Lung (tissue), 12 donors: ENCODE measurements around the gene SDK2. TPM values are rescaled to one million over a fixed set of nuclear protein-coding genes. Genes with fewer than 3 reads are reported as not detected.

Experiments
- ATAC-seq: fragments of 200-7000 bp; cut with Tn5 transposase; one replicate; pipeline ENCODE4 v1.9.1; 2020; ENCODE audit warnings: moderate number of reproducible peaks; ENCODE audit not compliant: insufficient read depth, low FRiP score
- DNase-seq, 3 donors: peaks; one replicate each; pipeline ENCODE4 v3.0.0-alpha.2; 2013 to 2017
- H3K27ac ChIP-seq, 2 donors: one replicate each; pipeline ENCODE4 v1.5.1; 2013; ENCODE audit warnings: mild to moderate bottlenecking in 2 of 2, moderate library complexity in 2 of 2, control low read depth in 1 of 2, inconsistent platforms in 1 of 2, low read depth in 1 of 2, low read length in 1 of 2
- H3K27me3 ChIP-seq, 3 donors: one replicate each; pipeline ENCODE4 v1.5.1; 2013; ENCODE audit warnings: low read length in 2 of 3; ENCODE audit not compliant: control insufficient read depth in 3 of 3, insufficient read depth in 3 of 3
- H3K36me3 ChIP-seq, 4 donors: one replicate each; pipeline ENCODE4 v1.5.1; 2013; ENCODE audit warnings: low read length in 4 of 4, mild to moderate bottlenecking in 1 of 4, moderate library complexity in 1 of 4; ENCODE audit not compliant: control insufficient read depth in 4 of 4, insufficient read depth in 4 of 4
- H3K4me1 ChIP-seq, 5 donors: one replicate each; pipeline ENCODE4 v1.5.1; 2013; ENCODE audit warnings: low read length in 5 of 5, mild to moderate bottlenecking in 2 of 5, moderate library complexity in 1 of 5; ENCODE audit not compliant: control insufficient read depth in 5 of 5, insufficient read depth in 5 of 5
- H3K4me3 ChIP-seq: one replicate; pipeline ENCODE4 v1.5.1; 2013; ENCODE audit warnings: mild to moderate bottlenecking, control low read depth, moderate library complexity
- H3K9ac ChIP-seq, 2 donors: one replicate each; pipeline ENCODE4 v1.5.1; 2013; ENCODE audit warnings: low read length in 2 of 2, control low read depth in 1 of 2; ENCODE audit not compliant: insufficient read depth in 1 of 2
- H3K9me3 ChIP-seq, 4 donors: one replicate each; pipeline ENCODE4 v1.5.1; 2013; ENCODE audit warnings: low read length in 3 of 4, mild to moderate bottlenecking in 1 of 4, moderate library complexity in 1 of 4; ENCODE audit not compliant: control insufficient read depth in 4 of 4, insufficient read depth in 3 of 4
- CTCF ChIP-seq: IDR thresholded peaks from 2 replicates; pipeline ENCODE4 v1.5.1; 2012; ENCODE audit warnings: mild to moderate bottlenecking; ENCODE audit errors: control extremely low read depth, extremely low read depth
- WGBS, 2 donors: extraction: QIAGEN DNeasy Blood & Tissue Kit; methylation state at CpG; one replicate each; pipeline ENCODE4 v1.1.7; 2013; 5-methylcytosine and 5-hydroxymethylcytosine counted together
- polyA plus RNA-seq, 2 donors: library from polyadenylated mRNA; stranded (reverse); fragments of 200-250 nt; gene quantifications; one replicate each; pipeline ENCODE4 v1.2.1, GENCODE V29; 2013
- total RNA-seq, 2 donors: library from RNA; depleted of rRNA in 1 of 2; stranded (reverse); fragments of >200 nt in 1 of 2; gene quantifications; one replicate each; pipeline ENCODE4 v1.2.1, GENCODE V29; 2014 to 2021
- donor health status: control.
- donor health status: control.
- donor health status: Bipolar disorder and iron deficiency.
- donor health status: healthy.
- donor health status: DM: yes; HTN: yes; CAD: no.

Gene SDK2
- total and polyA plus RNA-seq, 4 donors, result 0.91 to 41.7 (median 4.3) TPM

GRCh38 chr17:73397278-73397826, 246.9 kb downstream of the SDK2 start:
- WGBS, 2 donors, result 89 to 91% methylated on average over 17 of the region's 17 CpGs
- Histone ChIP-seq H3K27ac (no peak overlapping the region), H3K9me3 (no peaks in the 10 kb centered on the region), H3K36me3 (no peaks in the 10 kb centered on the region), H3K9ac (no peak overlapping the region), H3K4me3 (no peak overlapping the region), H3K27me3 (no peaks in the 10 kb centered on the region), H3K4me1 (no peaks in the 10 kb centered on the region)
- no peak for ATAC-seq
- TF ChIP-seq CTCF, result no peak
- no peak for DNase-seq

GRCh38 chr17:73396431-73397277, 247.6 kb downstream of the SDK2 start:
- Histone ChIP-seq H3K4me3 (no peak overlapping the region), H3K9me3 (no peaks in the 10 kb centered on the region), H3K27ac (no peak overlapping the region), H3K9ac (no peak overlapping the region), H3K27me3 (no peaks in the 10 kb centered on the region), H3K4me1 (no peaks in the 10 kb centered on the region), H3K36me3 (no peaks in the 10 kb centered on the region)
- DNase-seq, result no peak
- WGBS, 2 donors, result 79 to 84% methylated on average over 21 of the region's 21 CpGs
- TF ChIP-seq CTCF, result no peak
- ATAC-seq, result no peak

GRCh38 chr17:73394512-73395450, 249.5 kb downstream of the SDK2 start:
- H3K9ac ChIP-seq, result no peak overlapping the region
- H3K4me1 ChIP-seq, result no peaks in the 10 kb centered on the region
- ATAC-seq (no peak), DNase-seq (no peak)
- no peaks in the 10 kb centered on the region for H3K9me3 ChIP-seq
- no peaks in the 10 kb centered on the region for H3K36me3 ChIP-seq
- H3K27me3 ChIP-seq, result no peaks in the 10 kb centered on the region
- 74 to 82% methylated on average over 25 of the region's 25 CpGs for WGBS, 2 donors
- no peak overlapping the region for H3K4me3 ChIP-seq
- no peak overlapping the region for H3K27ac ChIP-seq
- TF ChIP-seq CTCF, result no peak
